ENCODE data around the gene VMO1.

DNA sequence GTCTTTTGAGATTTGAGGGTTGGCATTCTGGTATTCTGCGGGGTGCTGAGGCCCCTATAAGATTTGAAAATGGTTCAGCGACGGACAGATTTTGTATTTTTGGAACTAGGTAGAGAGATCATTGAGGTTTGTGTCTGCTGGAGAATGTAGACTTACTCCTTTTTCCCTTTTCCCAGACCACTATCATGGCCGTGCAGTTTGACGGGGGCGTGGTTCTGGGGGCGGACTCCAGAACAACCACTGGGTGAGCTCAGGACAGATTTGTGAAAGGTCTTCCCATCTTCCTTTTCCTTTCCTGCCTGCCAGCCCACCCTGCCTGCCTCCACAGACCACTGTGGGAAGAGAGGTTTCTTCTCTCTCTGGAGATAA lies 10.4 kb upstream of the VMO1 start:
- TF ChIP-seq, protein P1, sequence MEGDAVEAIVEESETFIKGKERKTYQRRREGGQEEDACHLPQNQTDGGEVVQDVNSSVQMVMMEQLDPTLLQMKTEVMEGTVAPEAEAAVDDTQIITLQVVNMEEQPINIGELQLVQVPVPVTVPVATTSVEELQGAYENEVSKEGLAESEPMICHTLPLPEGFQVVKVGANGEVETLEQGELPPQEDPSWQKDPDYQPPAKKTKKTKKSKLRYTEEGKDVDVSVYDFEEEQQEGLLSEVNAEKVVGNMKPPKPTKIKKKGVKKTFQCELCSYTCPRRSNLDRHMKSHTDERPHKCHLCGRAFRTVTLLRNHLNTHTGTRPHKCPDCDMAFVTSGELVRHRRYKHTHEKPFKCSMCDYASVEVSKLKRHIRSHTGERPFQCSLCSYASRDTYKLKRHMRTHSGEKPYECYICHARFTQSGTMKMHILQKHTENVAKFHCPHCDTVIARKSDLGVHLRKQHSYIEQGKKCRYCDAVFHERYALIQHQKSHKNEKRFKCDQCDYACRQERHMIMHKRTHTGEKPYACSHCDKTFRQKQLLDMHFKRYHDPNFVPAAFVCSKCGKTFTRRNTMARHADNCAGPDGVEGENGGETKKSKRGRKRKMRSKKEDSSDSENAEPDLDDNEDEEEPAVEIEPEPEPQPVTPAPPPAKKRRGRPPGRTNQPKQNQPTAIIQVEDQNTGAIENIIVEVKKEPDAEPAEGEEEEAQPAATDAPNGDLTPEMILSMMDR (IDR thresholded peaks at IDR 0.05; ENCODE audit: low read depth, low read length, missing input control), result no peak
- TF ChIP-seq SP1 (IDR thresholded peaks at IDR 0.05) (no peak), EGR1 (IDR thresholded peaks at IDR 0.05; ENCODE audit: low read depth in 2 of 2) (no peak)
- TF ChIP-seq, protein P2, sequence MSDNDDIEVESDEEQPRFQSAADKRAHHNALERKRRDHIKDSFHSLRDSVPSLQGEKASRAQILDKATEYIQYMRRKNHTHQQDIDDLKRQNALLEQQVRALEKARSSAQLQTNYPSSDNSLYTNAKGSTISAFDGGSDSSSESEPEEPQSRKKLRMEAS (IDR thresholded peaks at IDR 0.05), result no peak
- TF ChIP-seq, protein P3, sequence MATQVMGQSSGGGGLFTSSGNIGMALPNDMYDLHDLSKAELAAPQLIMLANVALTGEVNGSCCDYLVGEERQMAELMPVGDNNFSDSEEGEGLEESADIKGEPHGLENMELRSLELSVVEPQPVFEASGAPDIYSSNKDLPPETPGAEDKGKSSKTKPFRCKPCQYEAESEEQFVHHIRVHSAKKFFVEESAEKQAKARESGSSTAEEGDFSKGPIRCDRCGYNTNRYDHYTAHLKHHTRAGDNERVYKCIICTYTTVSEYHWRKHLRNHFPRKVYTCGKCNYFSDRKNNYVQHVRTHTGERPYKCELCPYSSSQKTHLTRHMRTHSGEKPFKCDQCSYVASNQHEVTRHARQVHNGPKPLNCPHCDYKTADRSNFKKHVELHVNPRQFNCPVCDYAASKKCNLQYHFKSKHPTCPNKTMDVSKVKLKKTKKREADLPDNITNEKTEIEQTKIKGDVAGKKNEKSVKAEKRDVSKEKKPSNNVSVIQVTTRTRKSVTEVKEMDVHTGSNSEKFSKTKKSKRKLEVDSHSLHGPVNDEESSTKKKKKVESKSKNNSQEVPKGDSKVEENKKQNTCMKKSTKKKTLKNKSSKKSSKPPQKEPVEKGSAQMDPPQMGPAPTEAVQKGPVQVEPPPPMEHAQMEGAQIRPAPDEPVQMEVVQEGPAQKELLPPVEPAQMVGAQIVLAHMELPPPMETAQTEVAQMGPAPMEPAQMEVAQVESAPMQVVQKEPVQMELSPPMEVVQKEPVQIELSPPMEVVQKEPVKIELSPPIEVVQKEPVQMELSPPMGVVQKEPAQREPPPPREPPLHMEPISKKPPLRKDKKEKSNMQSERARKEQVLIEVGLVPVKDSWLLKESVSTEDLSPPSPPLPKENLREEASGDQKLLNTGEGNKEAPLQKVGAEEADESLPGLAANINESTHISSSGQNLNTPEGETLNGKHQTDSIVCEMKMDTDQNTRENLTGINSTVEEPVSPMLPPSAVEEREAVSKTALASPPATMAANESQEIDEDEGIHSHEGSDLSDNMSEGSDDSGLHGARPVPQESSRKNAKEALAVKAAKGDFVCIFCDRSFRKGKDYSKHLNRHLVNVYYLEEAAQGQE (IDR thresholded peaks at IDR 0.05), result no peak

All from liver (tissue), 3 donors.